EH (cell line): ENCODE measurements around the gene MAGI1.
"Not testable (repeated sequence)": the region's sequence is repeated elsewhere in the genome, so short reads cannot be mapped to it uniquely, and the experiment has no call there.

Source experiments
- DNase-seq: peaks from one replicate; pipeline ENCODE4 v3.0.0-alpha.2; 2015; ENCODE audit warnings: low read depth

Gene MAGI1

GRCh38 chr3:65904016-65904415 lies 134.7 kb downstream of the MAGI1 start:
- no peak for DNase-seq

GRCh38 chr3:65902304-65902793 lies 136.4 kb downstream of the MAGI1 start:
- no peak for DNase-seq

- DNase-seq = peak; percentile 49
Measured at GRCh38 chr3:65901226-65901625, 137.5 kb downstream of the MAGI1 start.

DNA sequence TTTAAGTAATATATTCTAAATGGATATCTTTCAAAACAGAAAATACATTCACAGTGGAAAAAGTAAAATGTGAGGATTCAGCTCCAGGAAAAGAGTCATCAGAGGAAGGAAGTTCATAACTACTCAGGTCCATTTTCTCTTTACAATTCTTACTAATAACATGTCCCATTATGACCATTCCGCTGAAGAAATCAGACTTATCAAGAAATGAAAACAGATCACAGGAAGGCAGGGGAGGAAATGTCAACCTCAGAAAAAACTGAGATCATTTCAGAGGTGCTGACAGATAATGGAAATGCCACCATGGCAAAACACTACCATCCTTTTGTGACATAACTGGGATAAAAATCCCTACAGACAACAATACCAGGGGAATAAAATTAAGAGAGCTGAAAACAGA lies 139.5 kb downstream of the MAGI1 start:
- DNase-seq = no peak

DNA sequence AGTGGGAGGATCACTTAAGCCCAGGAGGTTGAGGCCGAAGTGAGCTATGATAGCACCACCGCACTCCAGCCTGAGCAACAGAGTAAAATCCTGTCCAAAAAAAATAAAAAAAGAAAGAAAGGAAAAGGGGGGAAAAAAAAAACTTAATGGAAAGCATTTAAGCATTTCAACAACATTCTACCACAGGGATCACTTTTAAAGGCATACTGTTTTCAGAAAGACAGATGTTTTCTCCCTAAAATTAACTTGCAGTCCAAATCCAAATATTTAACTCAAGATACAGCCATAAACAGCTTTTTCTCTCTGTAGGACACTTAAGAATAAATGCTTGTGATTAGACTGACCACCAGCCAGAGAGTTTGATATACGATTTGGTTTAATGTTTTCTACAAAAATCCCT lies 141.0 kb downstream of the MAGI1 start:
- DNase-seq = no peak

DNA sequence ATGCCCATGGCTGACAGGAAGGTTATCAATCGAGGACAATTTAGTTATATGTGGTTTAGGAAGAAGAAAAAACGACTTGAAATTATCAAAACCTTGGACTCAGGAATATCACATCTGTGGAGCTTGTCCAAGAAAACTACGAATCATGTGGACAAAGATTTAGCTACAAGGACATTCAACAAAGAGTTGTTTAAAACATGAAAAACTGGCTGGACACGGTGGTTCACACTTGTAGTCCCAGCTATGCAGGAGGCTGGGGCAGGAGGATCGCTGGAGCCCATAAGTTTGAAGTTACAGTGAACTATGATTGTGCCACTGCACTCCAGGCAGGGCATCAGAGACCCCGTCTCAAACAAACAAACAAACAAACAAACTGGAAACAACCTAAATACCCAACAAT lies 142.4 kb downstream of the MAGI1 start:
- DNase-seq = no peak

DNA sequence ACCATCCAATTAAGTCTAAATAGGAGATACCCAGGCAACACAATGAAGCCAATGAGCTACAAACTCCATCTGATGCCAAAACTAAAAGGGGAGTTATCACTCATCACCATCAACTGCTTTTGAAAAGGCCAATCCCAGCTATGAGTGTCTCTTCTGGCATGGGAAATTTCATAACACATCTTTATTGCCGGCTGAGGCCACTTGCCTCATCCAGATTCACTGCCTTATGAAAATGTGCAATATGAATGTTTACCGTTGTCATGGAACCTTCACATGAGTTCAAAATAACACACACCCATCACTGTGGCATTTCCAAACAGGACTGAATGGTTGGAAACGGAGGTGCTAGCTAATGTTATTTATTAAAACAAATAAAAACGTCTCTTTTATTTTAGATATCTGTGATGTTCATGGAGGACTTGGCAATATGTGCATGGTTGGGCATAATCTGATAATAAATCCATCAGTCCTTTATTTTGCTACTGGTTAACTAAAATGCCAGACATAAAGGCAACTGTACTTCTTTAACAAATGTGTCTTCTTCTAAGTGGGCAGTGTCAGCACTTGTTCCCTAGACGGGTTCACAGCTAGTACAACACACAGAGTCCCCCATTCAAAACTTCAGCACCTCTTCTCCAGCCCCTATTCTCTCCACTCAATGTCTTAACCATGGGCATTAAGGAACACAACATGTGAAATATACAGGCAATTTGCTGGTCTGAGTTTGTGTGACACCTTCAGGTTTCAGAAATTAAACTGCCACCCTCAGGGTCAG lies 143.9 kb downstream of the MAGI1 start:
- DNase-seq = peak; percentile 71

DNA sequence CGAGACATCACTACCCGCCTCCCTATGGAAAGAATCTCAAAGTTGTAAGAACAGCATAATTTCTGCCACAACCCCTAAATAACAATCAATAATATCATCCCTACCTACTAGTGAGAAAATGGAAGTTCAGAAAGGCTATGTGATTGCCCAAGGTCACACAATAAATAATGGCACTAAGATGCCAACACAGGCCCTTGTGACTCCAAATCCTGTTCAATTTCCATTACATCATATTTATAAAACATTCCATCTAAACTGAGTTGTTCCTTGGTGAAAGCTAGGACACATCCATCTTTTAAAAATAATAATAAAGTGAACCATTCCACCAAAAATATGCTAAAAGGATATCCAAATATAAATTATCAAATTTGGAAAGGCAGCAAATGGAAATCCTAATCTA lies 144.6 kb downstream of the MAGI1 start:
- no peak for DNase-seq

GRCh38 chr3:65893631-65894030 lies 145.1 kb downstream of the MAGI1 start:
- no peak for DNase-seq

- DNase-seq = not testable (repeated sequence)
Measured at GRCh38 chr3:65891477-65891876, 147.2 kb downstream of the MAGI1 start.

- DNase-seq = no peak
Measured at GRCh38 chr3:65890328-65890727, 148.4 kb downstream of the MAGI1 start.

- DNase-seq = no peak
Measured at GRCh38 chr3:65889707-65890099, 149.0 kb downstream of the MAGI1 start.

- peak; percentile 97 for DNase-seq
Measured at GRCh38 chr3:65888980-65889706, 149.6 kb downstream of the MAGI1 start.

- no peak for DNase-seq
Measured at GRCh38 chr3:65888196-65888595, 150.5 kb downstream of the MAGI1 start.

- no peak for DNase-seq
Measured at GRCh38 chr3:65886391-65886790, 152.3 kb downstream of the MAGI1 start.

GRCh38 chr3:65884071-65884470 lies 154.6 kb downstream of the MAGI1 start:
- DNase-seq = no peak

DNA sequence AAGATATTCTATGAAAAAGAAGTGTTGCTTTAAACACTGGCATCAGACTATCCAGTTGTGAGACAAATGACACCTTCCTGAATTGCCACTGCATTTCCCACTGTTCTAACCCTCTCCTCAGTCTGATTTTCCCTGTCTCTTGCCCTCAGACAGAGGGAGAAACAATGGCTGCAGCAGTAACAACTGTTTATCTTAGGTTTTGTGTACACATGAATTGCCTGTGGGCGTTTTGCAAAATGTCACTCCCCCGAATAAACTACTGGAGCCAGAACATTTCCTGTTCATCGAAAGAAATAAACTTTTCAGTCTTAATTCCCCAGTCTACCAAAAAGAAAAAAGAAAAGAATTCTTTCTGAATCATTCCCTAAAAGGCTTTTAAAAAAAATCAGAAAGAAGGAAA lies 155.1 kb downstream of the MAGI1 start:
- DNase-seq = peak; percentile 51

- DNase-seq = no peak
Measured at GRCh38 chr3:65880350-65880749, 158.4 kb downstream of the MAGI1 start.

DNA sequence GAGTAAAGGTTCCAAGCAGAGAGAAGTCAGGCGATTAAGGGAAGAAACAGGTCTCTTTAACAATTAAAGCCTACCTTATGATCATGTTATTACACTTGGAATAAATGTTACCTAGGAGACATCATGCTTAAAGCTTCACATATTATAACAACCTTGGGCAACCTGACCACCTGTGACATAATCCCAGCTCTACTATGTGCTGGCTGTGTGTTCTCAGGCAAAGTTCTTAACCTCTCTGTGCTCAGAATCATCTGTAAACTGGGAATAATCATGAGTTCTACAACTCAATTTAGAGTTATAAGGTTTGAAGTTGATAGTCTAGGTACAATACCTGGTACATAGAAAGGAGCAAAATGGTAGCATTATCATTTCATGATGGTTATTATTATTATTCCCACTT lies 159.3 kb downstream of the MAGI1 start:
- DNase-seq = no peak

GRCh38 chr3:65878831-65879230 lies 159.9 kb downstream of the MAGI1 start:
- DNase-seq = no peak

DNA sequence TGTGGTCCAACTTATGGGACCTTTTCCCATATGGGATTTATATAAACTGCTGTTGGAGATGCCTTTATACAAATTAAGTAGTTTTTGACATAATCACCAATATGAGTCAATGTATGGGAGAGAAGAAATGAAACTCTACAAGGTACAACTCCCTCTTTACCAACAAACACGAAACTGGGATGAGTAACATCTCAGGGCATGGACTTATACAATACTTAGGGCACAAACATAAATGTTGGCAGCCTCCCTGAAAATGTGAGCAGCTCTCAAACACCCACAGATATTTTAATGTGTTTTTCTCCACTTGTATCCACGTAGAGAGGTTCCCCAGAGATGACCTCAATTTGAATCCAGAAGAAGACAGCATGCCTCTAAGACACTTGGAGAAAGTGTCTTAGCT lies 161.6 kb downstream of the MAGI1 start:
- DNase-seq = peak; percentile 11

- DNase-seq = no peak
Measured at GRCh38 chr3:65876028-65876420, 162.7 kb downstream of the MAGI1 start.

DNA sequence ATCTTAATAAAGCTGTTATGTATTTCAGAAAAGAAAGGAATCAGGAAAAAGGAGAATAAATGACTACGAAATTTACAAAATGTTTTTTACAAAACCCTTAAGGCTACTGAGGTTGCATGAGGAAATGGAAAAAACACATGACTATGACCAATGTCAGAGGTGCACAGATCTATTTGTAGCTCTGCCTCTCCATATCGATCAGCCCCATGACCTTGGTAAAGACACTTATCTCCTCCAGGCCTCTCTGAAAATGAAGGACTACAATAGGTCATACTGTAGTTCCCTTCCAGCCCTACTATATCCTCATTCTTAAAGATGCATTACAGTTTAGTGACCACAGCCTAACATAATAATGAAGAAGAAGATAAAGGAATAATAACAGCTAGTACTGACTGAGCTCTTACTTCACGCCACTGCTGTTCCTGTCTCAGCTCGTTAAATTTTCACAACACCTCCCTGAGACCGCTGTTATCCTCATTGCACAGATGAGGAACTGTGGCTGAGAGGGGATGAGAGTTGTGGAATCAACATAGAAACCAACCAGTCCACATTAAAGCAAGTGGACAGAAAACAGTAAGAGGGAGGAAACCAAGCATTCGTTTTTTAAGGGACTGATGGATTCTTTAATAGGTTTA lies 163.2 kb downstream of the MAGI1 start:
- DNase-seq = no peak
